Endodermal cell (in vitro differentiated cells): ENCODE data around the gene POGLUT3. TPM values are rescaled to one million over a fixed set of nuclear protein-coding genes. Genes with fewer than 3 reads are reported as not detected.

ENCODE experiments used
- DNase-seq: peaks from one replicate; pipeline ENCODE4 v3.0.0-alpha.2; 2017
- H3K27ac ChIP-seq: 2 replicates; pipeline ENCODE4 v1.5.1; 2013; ENCODE audit warnings: mild to moderate bottlenecking, low read depth, low read length, moderate library complexity
- H3K27me3 ChIP-seq: 2 replicates; pipeline ENCODE4 v1.6.1; 2013; ENCODE audit warnings: mild to moderate bottlenecking, low read length, moderate library complexity; ENCODE audit not compliant: insufficient read depth, control insufficient read depth, poor library complexity, severe bottlenecking
- H3K36me3 ChIP-seq: 2 replicates; pipeline ENCODE4 v1.7.0; 2013; ENCODE audit warnings: mild to moderate bottlenecking, low read length, moderate library complexity; ENCODE audit not compliant: control insufficient read depth, insufficient read depth
- H3K4me1 ChIP-seq: one replicate; pipeline ENCODE4 v1.7.0; 2013; ENCODE audit warnings: low read length; ENCODE audit not compliant: control insufficient read depth, insufficient read depth
- H3K4me3 ChIP-seq: 2 replicates; pipeline ENCODE4 v1.5.1; 2013; ENCODE audit warnings: mild to moderate bottlenecking, low read length, moderate library complexity
- H3K9ac ChIP-seq: 2 replicates; pipeline ENCODE4 v1.6.1; 2013; ENCODE audit warnings: mild to moderate bottlenecking, low read length, moderate library complexity; ENCODE audit not compliant: poor library complexity, severe bottlenecking; ENCODE audit errors: extremely low read depth
- H3K9me3 ChIP-seq: 2 replicates; pipeline ENCODE4 v1.6.1; 2013; ENCODE audit warnings: mild to moderate bottlenecking, low read length, moderate library complexity; ENCODE audit not compliant: control insufficient read depth
- H3K27ac Mint-ChIP-seq: 2 replicates; pipeline ENCODE4 v1.8.0; 2020; ENCODE audit warnings: mixed read lengths
- H3K27me3 Mint-ChIP-seq: 2 replicates; pipeline ENCODE4 v1.8.0; 2021; ENCODE audit warnings: mild to moderate bottlenecking, mixed read lengths; ENCODE audit not compliant: insufficient read depth
- H3K36me3 Mint-ChIP-seq: 2 replicates; pipeline ENCODE4 v1.8.0; 2020; ENCODE audit warnings: low read depth, mixed read lengths
- H3K4me1 Mint-ChIP-seq: 2 replicates; pipeline ENCODE4 v1.8.0; 2020; ENCODE audit warnings: mixed read lengths
- H3K4me3 Mint-ChIP-seq: 2 replicates; pipeline ENCODE4 v1.8.0; 2020; ENCODE audit warnings: mild to moderate bottlenecking, moderate library complexity, mixed read lengths
- H3K9me3 Mint-ChIP-seq: 2 replicates; pipeline ENCODE4 v1.8.0; 2020; ENCODE audit warnings: mild to moderate bottlenecking, mixed read lengths
- WGBS, 2 experiments: methylation state at CpG; one replicate each; pipeline versions ENCODE4 v1.1.5 to v1.1.7; 2013; ENCODE audit warnings: missing lambda C conversion rate in 2 of 2, mixed read lengths in 1 of 2; ENCODE audit not compliant: insufficient coverage in 1 of 2, insufficient read length in 1 of 2; 5-methylcytosine and 5-hydroxymethylcytosine counted together
- total RNA-seq, 2 donors: library from RNA; stranded (reverse); fragmentation: NEBNext Ultra II Directional in 1 of 2; extraction: Animal tissue kit (Norgen Biotek cat#: 25700) in 1 of 2; gene quantifications; 2 replicates in 1 of 2; 3 replicates in 1 of 2; pipeline ENCODE4 v1.2.1, GENCODE V29; 2021
- TF ChIP-seq, protein P1 (sequence below): fragments of 200-600 bp; sonication (generic); conservative IDR thresholded peaks from 2 replicates; pipeline ENCODE4 v1.5.0; 2021; ENCODE audit warnings: antibody characterized with exemption, mild to moderate bottlenecking

The POGLUT3 gene
- total RNA-seq, 2 donors from 2014 or later = 22.0 to 28.7 TPM

DNA sequence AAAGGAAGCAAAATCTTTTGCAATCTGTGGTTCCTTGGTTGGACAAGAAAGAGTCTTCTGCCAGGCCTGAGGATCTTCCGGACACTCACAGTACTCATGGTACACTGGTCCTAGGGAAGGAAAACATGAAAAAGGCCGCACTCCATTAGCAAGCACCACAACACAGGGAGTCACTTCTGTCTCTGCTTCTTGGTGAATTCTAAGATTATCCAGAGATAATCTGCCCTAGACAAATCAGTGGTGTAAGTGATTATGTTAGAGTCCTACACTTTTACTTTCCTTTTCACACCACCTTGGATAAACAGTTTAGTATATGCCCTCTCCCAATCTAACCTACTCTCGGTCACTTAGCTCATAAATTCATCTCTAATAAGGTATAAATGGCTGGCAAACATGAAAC lies 11.9 kb downstream of the POGLUT3 start:
- Histone ChIP-seq H3K9me3 (peaks cover 22% of the 10 kb centered on the region), H3K9ac (no peak overlapping the region), H3K36me3 (peaks cover 54% of the 10 kb centered on the region), H3K4me1 (no peaks in the 10 kb centered on the region), H3K4me3 (peak overlapping the region; percentile 38), H3K27me3 (no peaks in the 10 kb centered on the region), H3K27ac (no peak overlapping the region)
- WGBS, 2 experiments = 94 to 100% methylated on average over 2 to 3 of the region's 3 CpGs
- peaks cover 7% of the 10 kb centered on the region for H3K27me3 Mint-ChIP-seq
- TF ChIP-seq, protein P1, sequence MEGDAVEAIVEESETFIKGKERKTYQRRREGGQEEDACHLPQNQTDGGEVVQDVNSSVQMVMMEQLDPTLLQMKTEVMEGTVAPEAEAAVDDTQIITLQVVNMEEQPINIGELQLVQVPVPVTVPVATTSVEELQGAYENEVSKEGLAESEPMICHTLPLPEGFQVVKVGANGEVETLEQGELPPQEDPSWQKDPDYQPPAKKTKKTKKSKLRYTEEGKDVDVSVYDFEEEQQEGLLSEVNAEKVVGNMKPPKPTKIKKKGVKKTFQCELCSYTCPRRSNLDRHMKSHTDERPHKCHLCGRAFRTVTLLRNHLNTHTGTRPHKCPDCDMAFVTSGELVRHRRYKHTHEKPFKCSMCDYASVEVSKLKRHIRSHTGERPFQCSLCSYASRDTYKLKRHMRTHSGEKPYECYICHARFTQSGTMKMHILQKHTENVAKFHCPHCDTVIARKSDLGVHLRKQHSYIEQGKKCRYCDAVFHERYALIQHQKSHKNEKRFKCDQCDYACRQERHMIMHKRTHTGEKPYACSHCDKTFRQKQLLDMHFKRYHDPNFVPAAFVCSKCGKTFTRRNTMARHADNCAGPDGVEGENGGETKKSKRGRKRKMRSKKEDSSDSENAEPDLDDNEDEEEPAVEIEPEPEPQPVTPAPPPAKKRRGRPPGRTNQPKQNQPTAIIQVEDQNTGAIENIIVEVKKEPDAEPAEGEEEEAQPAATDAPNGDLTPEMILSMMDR = no peak
- no peak for DNase-seq
- H3K9me3 Mint-ChIP-seq = peaks cover 12% of the 10 kb centered on the region
- H3K27ac Mint-ChIP-seq = peak overlapping the region; percentile 33
- no peak overlapping the region for H3K4me3 Mint-ChIP-seq
- peaks cover 56% of the 10 kb centered on the region for H3K36me3 Mint-ChIP-seq
- peaks cover 21% of the 10 kb centered on the region for H3K4me1 Mint-ChIP-seq

DNA sequence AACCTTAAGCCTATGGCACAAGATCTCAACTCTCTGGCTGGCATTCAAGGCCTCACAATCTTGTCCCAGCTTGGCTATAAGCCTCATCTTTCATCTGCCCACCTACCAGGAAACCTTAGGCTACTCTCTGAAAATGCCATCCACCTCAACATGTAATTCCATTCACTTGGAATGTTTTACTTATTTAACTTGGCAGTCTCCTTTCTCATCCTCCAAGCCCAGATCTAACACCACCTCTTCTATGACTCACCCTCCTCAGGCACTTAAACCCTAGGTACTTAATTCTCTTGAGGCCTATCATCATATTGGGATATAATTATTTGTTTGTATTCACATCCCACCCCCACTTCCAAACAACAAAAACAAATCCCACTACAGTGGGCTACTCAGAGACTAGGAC lies 15.0 kb downstream of the POGLUT3 start:
- Histone ChIP-seq H3K36me3 (peaks cover 68% of the 10 kb centered on the region), H3K9ac (no peak overlapping the region), H3K4me3 (no peak overlapping the region), H3K4me1 (no peaks in the 10 kb centered on the region), H3K27ac (no peak overlapping the region), H3K27me3 (no peaks in the 10 kb centered on the region), H3K9me3 (peaks cover 20% of the 10 kb centered on the region)
- Mint-ChIP-seq H3K4me3 (no peak overlapping the region), H3K27ac (no peak overlapping the region), H3K4me1 (peaks cover 18% of the 10 kb centered on the region), H3K36me3 (peaks cover 46% of the 10 kb centered on the region), H3K9me3 (peaks cover 12% of the 10 kb centered on the region), H3K27me3 (peaks cover 6% of the 10 kb centered on the region)
- TF ChIP-seq, protein P1 = no peak
- no peak for DNase-seq

DNA sequence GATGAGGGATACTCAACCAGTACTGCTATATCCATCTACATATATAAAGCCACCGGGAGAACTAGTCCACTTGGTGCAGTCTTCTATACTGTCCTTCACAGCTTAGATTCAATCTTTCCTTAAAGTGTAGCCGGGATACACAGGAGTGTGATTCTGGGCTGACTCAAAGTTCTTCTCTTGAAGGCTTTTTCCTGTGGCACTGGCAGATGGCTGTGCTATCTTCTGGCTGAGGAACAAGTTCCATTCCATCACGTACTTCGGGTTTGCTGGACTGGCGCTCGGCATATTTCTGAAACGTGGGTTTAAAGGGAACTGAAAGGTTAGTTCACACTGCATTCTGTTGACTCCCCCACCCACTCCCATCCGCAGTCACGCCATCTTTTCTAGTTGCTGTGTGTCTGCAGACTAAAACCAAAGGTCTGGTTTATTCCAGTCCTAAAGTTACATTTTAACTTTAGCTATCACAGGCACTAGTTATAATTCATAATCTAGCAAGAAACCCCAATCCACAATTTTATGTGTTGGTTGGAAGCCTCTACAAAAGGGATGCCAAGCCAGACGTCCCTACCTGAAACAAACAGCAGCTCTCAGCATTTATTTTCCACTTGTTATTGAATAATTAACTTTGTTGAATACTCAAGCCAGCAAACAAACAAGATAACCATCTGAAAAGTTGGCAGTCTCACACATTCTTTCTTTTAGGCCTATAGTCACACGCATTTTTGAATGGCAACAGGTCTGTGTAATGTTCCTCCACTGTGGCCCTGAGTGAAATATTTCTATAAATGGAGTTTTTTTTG lies 23.3 kb downstream of the POGLUT3 start:
- Histone ChIP-seq H3K36me3 (peaks cover 45% of the 10 kb centered on the region), H3K9ac (no peak overlapping the region), H3K4me1 (peaks cover 9% of the 10 kb centered on the region), H3K4me3 (no peak overlapping the region), H3K27ac (no peak overlapping the region), H3K9me3 (peaks cover 9% of the 10 kb centered on the region), H3K27me3 (no peaks in the 10 kb centered on the region)
- Mint-ChIP-seq H3K27ac (peak overlapping the region; percentile 23), H3K9me3 (no peaks in the 10 kb centered on the region), H3K36me3 (peaks cover 23% of the 10 kb centered on the region), H3K27me3 (no peaks in the 10 kb centered on the region), H3K4me1 (peaks cover 23% of the 10 kb centered on the region), H3K4me3 (no peak overlapping the region)
- TF ChIP-seq, protein P1 = no peak
- DNase-seq = no peak
- WGBS, 2 experiments = 93% methylated on average over 10 to 11 of the region's 11 CpGs
